A673 (cell line): ENCODE data around the gene UNC5A. TPM values are rescaled to one million over a fixed set of nuclear protein-coding genes. Genes with fewer than 3 reads are reported as not detected.

Experiments
- BruUV-seq: library from RNA; stranded (reverse); fragments of 400-500 nt; replicated peaks from 2 replicates; lab custom pipeline; 2021; lab: Mats Ljungman, UMichigan
- CTCF ChIA-PET: fragments of 300-600 bp; sonication (Branson Sonifier 250); formaldehyde crosslinking; loops from one replicate; lab custom pipeline; 2022; ENCODE audit warnings: antibody characterized with exemption; lab: Charles Lee
- POLR2A ChIA-PET: fragments of 300-600 bp; sonication (Branson Sonifier 250); formaldehyde crosslinking; loops from one replicate; lab custom pipeline; 2022; ENCODE audit warnings: antibody characterized with exemption; ENCODE audit not compliant: low non-redundant PET; lab: Charles Lee
- DNase-seq: peaks from one replicate; pipeline ENCODE4 v3.0.0-alpha.2; 2015; ENCODE audit warnings: low spot score
- H3K27ac ChIP-seq: fragments of 200-600 bp; sonication (generic); 2 replicates; pipeline ENCODE4 v1.5.1; 2016; ENCODE audit warnings: mixed run types, low read depth, mild to moderate bottlenecking, mixed read lengths, antibody characterized with exemption, low read length; ENCODE audit not compliant: poor library complexity, severe bottlenecking
- H3K27me3 ChIP-seq: fragments of 200-600 bp; sonication (generic); replicated peaks from 2 replicates; pipeline ENCODE4 v1.6.1; 2017; ENCODE audit warnings: mixed run types, low read depth, mild to moderate bottlenecking, mixed read lengths, antibody characterized with exemption, low read length; ENCODE audit not compliant: insufficient read depth, poor library complexity
- H3K36me3 ChIP-seq: fragments of 200-600 bp; sonication (generic); 2 replicates; pipeline ENCODE4 v1.6.1; 2016; ENCODE audit warnings: mixed run types, mild to moderate bottlenecking, mixed read lengths, antibody characterized with exemption, low read length; ENCODE audit not compliant: insufficient read depth, poor library complexity, severe bottlenecking
- H3K4me1 ChIP-seq: fragments of 200-600 bp; sonication (generic); 2 replicates; pipeline ENCODE4 v1.6.1; 2017; ENCODE audit warnings: mixed run types, mild to moderate bottlenecking, mixed read lengths, antibody characterized with exemption, low read length; ENCODE audit not compliant: insufficient read depth, poor library complexity, severe bottlenecking
- H3K4me3 ChIP-seq: fragments of 200-600 bp; sonication (generic); 2 replicates; pipeline ENCODE4 v1.5.1; 2016; ENCODE audit warnings: low read depth, mixed run types, mild to moderate bottlenecking, mixed read lengths, low read length; ENCODE audit not compliant: poor library complexity, severe bottlenecking
- H3K9me3 ChIP-seq: fragments of 200-600 bp; sonication (generic); 2 replicates; pipeline ENCODE4 v1.6.1; 2016; ENCODE audit warnings: mixed run types, low read depth, mild to moderate bottlenecking, mixed read lengths, antibody characterized with exemption, low read length; ENCODE audit not compliant: poor library complexity, severe bottlenecking
- CTCF ChIP-seq: fragments of 300-800, 200-600 bp; sonication (generic); conservative IDR thresholded peaks from 2 replicates; pipeline ENCODE4 v1.5.1; 2017; ENCODE audit warnings: low read depth, mild to moderate bottlenecking, antibody characterized with exemption, low read length, moderate library complexity, mixed read lengths
- EZH2 ChIP-seq: fragments of 200-600 bp; sonication (generic); IDR thresholded peaks from 2 replicates; pipeline ENCODE4 v1.6.1; 2017; ENCODE audit warnings: borderline replicate concordance, low read depth, mild to moderate bottlenecking, mixed read lengths, antibody characterized with exemption, low read length; ENCODE audit not compliant: poor library complexity, severe bottlenecking
- intact Hi-C: fragments of 100-400 bp; cut with micrococcal nuclease; formaldehyde crosslinking; loops from one replicate; pipeline ENCODE4 v1.10.0; 2022; ENCODE audit not compliant: unreplicated experiment
- total RNA-seq: library from RNA; stranded (reverse); gene quantifications from 2 replicates; pipeline ENCODE4 v1.2.3, GENCODE V29; 2021

Gene UNC5A
- total RNA-seq, 1 experiment from 2014 or later, result 7.5 TPM

- no peaks in the 10 kb centered on the region for H3K36me3 ChIP-seq
- no TSS peak for BruUV-seq
- ChIA-PET CTCF (no interaction called here), POLR2A (no interaction called here)
- H3K27ac ChIP-seq, result no peak overlapping the region
- no peak for TF ChIP-seq EZH2
- TF ChIP-seq CTCF, result no peak
- DNase-seq, result no peak
- no peak overlapping the region for H3K4me3 ChIP-seq
- H3K9me3 ChIP-seq, result no peaks in the 10 kb centered on the region
- no peaks in the 10 kb centered on the region for H3K4me1 ChIP-seq
- no peaks in the 10 kb centered on the region for H3K27me3 ChIP-seq
- intact Hi-C loops, result no loop called here
These were observed 11.9 kb downstream of the UNC5A start for GRCh38 chr5:176822041-176822792.

- BruUV-seq, result no TSS peak
- Histone ChIP-seq H3K27ac (no peak overlapping the region), H3K4me1 (no peaks in the 10 kb centered on the region), H3K9me3 (no peaks in the 10 kb centered on the region), H3K36me3 (no peaks in the 10 kb centered on the region), H3K27me3 (no peaks in the 10 kb centered on the region), H3K4me3 (no peak overlapping the region)
- ChIA-PET CTCF (no interaction called here), POLR2A (no interaction called here)
- TF ChIP-seq CTCF, result no peak
- TF ChIP-seq EZH2, result no peak
- intact Hi-C loops, result no loop called here
- no peak for DNase-seq
These were observed 12.6 kb downstream of the UNC5A start for GRCh38 chr5:176822793-176823481.

GRCh38 chr5:176823869-176824412, 13.6 kb downstream of the UNC5A start:
- CTCF ChIA-PET, result no interaction called here
- Histone ChIP-seq H3K27me3 (no peaks in the 10 kb centered on the region), H3K27ac (no peak overlapping the region), H3K9me3 (no peaks in the 10 kb centered on the region), H3K4me3 (no peak overlapping the region), H3K36me3 (no peaks in the 10 kb centered on the region), H3K4me1 (no peaks in the 10 kb centered on the region)
- intact Hi-C loops, result no loop called here
- no TSS peak for BruUV-seq
- DNase-seq, result no peak
- POLR2A ChIA-PET, result no interaction called here
- TF ChIP-seq CTCF (no peak), EZH2 (no peak)
